CD14-positive monocyte (primary cell): Measurements from ENCODE around the gene LIX1L. TPM values are rescaled to one million over a fixed set of nuclear protein-coding genes. Genes with fewer than 3 reads are reported as not detected.

Experiments used
- DNase-seq, 3 donors: peaks; one replicate each; pipeline ENCODE4 v3.0.0-alpha.2; 2011 to 2022
- H2AFZ ChIP-seq: 2 replicates; pipeline ENCODE4 v1.6.0; 2012; ENCODE audit warnings: mild to moderate bottlenecking, low read depth, low read length, inconsistent platforms; ENCODE audit not compliant: insufficient read depth, poor library complexity, severe bottlenecking
- H3K27ac ChIP-seq, 2 donors: 1 replicate in 1 of 2; 2 replicates in 1 of 2; pipeline ENCODE4 v1.5.1; 2012 to 2013; ENCODE audit warnings: low read length in 2 of 2, control low read depth in 1 of 2, inconsistent platforms in 1 of 2, low read depth in 1 of 2, mild to moderate bottlenecking in 1 of 2
- H3K27me3 ChIP-seq, 2 donors: one replicate each; pipeline versions ENCODE4 v1.6.0 to v1.6.1; 2011 to 2013; ENCODE audit warnings: low read length in 2 of 2; ENCODE audit not compliant: control insufficient read depth in 2 of 2, insufficient read depth in 2 of 2
- H3K36me3 ChIP-seq, 2 donors: replicated peaks in 1 of 2; 1 replicate in 1 of 2; 2 replicates in 1 of 2; pipeline versions ENCODE4 v1.5.1 to v1.6.1; 2012 to 2013; ENCODE audit warnings: low read length in 2 of 2, control low read depth in 1 of 2, inconsistent platforms in 1 of 2, mild to moderate bottlenecking in 1 of 2; ENCODE audit not compliant: insufficient read depth in 2 of 2, control insufficient read depth in 1 of 2
- H3K4me1 ChIP-seq, 2 donors: 1 replicate in 1 of 2; 2 replicates in 1 of 2; pipeline versions ENCODE4 v1.5.1 to v1.6.1; 2012 to 2013; ENCODE audit warnings: low read length in 2 of 2, control low read depth in 1 of 2, inconsistent platforms in 1 of 2, mild to moderate bottlenecking in 1 of 2, moderate library complexity in 1 of 2; ENCODE audit not compliant: insufficient read depth in 2 of 2, control insufficient read depth in 1 of 2
- H3K4me2 ChIP-seq: replicated peaks from 2 replicates; pipeline ENCODE3; 2012; ENCODE audit warnings: low read length, moderate library complexity, mild to moderate bottlenecking; ENCODE audit not compliant: poor library complexity, severe bottlenecking; ENCODE audit errors: extremely low read depth
- H3K4me3 ChIP-seq, 3 experiments: fragments of 200-600 bp in 1 of 3; sonication (generic) in 1 of 3; replicated peaks in 1 of 3; 1 replicate in 2 of 3; 2 replicates in 1 of 3; pipeline ENCODE4 v1.5.1; 2011 to 2013; ENCODE audit warnings: low read length in 3 of 3, mild to moderate bottlenecking in 3 of 3, control low read depth in 2 of 3, low read depth in 2 of 3, inconsistent platforms in 1 of 3, moderate library complexity in 1 of 3
- H3K79me2 ChIP-seq: 2 replicates; pipeline ENCODE4 v1.6.0; 2012; ENCODE audit warnings: mild to moderate bottlenecking, control low read depth, inconsistent platforms, low read length, moderate library complexity; ENCODE audit not compliant: insufficient read depth
- H3K9ac ChIP-seq: 2 replicates; pipeline ENCODE4 v1.6.0; 2017; ENCODE audit warnings: low read length, mild to moderate bottlenecking; ENCODE audit not compliant: insufficient read depth, poor library complexity, severe bottlenecking
- H3K9me3 ChIP-seq, 2 donors: replicated peaks in 1 of 2; 1 replicate in 1 of 2; 2 replicates in 1 of 2; pipeline versions ENCODE4 v1.5.1 to v1.6.1; 2012 to 2013; ENCODE audit warnings: low read length in 2 of 2, control low read depth in 1 of 2; ENCODE audit not compliant: control insufficient read depth in 1 of 2, insufficient read depth in 1 of 2
- H4K20me1 ChIP-seq: 2 replicates; pipeline ENCODE4 v1.6.0; 2012; ENCODE audit warnings: mild to moderate bottlenecking, low read length, control low read depth, moderate library complexity; ENCODE audit not compliant: insufficient read depth
- H3K27ac Mint-ChIP-seq, 7 donors: one replicate each; pipeline ENCODE4 v1.8.0; 2020; ENCODE audit warnings: mild to moderate bottlenecking in 7 of 7, mixed read lengths in 7 of 7, moderate library complexity in 6 of 7, inconsistent platforms in 2 of 7
- H3K27me3 Mint-ChIP-seq, 3 donors: one replicate each; pipeline ENCODE4 v1.8.0; 2021 to 2022; ENCODE audit warnings: low read depth in 3 of 3, mild to moderate bottlenecking in 3 of 3, mixed read lengths in 3 of 3, moderate library complexity in 3 of 3, inconsistent platforms in 1 of 3
- H3K36me3 Mint-ChIP-seq, 2 donors: one replicate each; pipeline ENCODE4 v1.8.0; 2020; ENCODE audit warnings: mixed read lengths in 2 of 2, inconsistent platforms in 1 of 2, mild to moderate bottlenecking in 1 of 2
- H3K4me1 Mint-ChIP-seq: one replicate; pipeline ENCODE4 v1.8.0; 2020; ENCODE audit warnings: mild to moderate bottlenecking, mixed read lengths
- H3K4me3 Mint-ChIP-seq, 2 donors: one replicate each; pipeline ENCODE4 v1.8.0; 2020; ENCODE audit warnings: mild to moderate bottlenecking in 2 of 2, mixed read lengths in 2 of 2, moderate library complexity in 1 of 2
- H3K9me3 Mint-ChIP-seq, 7 donors: one replicate each; pipeline ENCODE4 v1.8.0; 2020 to 2022; ENCODE audit warnings: mixed read lengths in 7 of 7, mild to moderate bottlenecking in 6 of 7, moderate library complexity in 6 of 7, inconsistent platforms in 2 of 7
- WGBS: methylation state at CpG from one replicate; pipeline ENCODE4 v1.1.5; 2013; ENCODE audit warnings: missing lambda C conversion rate; ENCODE audit not compliant: insufficient coverage; 5-methylcytosine and 5-hydroxymethylcytosine counted together
- intact Hi-C, 2 donors: fragments of 100-400 bp; cut with micrococcal nuclease; formaldehyde crosslinking; loops; one replicate each; pipeline versions ENCODE4 v1.15.0 to v1.15.1; 2023
- polyA plus RNA-seq, 3 donors: library from polyadenylated mRNA; depleted of rRNA in 1 of 3; unstranded in 2 of 3; stranded (reverse) in 1 of 3; fragments of 300-500 nt in 2 of 3; fragments of >200 nt in 1 of 3; fragmentation: Illumina TruSeq in 2 of 3; gene quantifications; 1 replicate in 2 of 3; 2 replicates in 1 of 3; pipeline ENCODE4 v1.2.3, GENCODE V29; 2012 to 2021
- TF ChIP-seq, protein P1 (sequence below): fragments of 200-600 bp; IDR thresholded peaks from one replicate; pipeline ENCODE4 v1.8.0; 2022; ENCODE audit warnings: antibody characterized with exemption, mild to moderate bottlenecking

The LIX1L gene
- polyA plus RNA-seq, 3 donors, result 6.3 to 13.6 (median 8.5) TPM

DNA sequence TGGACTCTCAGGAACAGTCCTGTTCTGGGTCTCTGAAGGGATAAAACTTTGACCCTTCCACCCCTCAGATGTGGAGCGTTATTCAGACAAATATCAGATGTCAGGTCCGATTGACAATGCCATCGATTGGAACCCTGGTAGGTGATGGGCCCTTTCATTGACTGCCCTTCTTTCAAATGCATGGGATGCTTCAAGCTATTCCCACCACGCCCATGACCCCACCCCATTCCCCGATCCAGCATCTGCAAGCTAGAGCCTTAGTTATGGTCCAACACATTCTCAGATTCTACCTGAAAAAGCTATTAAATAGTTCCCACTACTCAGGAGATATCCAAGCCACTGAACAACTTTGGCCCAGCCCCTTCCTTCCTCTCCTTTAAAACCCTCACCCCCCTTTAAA, 19.2 kb upstream of the LIX1L start:
- TF ChIP-seq, protein P1, sequence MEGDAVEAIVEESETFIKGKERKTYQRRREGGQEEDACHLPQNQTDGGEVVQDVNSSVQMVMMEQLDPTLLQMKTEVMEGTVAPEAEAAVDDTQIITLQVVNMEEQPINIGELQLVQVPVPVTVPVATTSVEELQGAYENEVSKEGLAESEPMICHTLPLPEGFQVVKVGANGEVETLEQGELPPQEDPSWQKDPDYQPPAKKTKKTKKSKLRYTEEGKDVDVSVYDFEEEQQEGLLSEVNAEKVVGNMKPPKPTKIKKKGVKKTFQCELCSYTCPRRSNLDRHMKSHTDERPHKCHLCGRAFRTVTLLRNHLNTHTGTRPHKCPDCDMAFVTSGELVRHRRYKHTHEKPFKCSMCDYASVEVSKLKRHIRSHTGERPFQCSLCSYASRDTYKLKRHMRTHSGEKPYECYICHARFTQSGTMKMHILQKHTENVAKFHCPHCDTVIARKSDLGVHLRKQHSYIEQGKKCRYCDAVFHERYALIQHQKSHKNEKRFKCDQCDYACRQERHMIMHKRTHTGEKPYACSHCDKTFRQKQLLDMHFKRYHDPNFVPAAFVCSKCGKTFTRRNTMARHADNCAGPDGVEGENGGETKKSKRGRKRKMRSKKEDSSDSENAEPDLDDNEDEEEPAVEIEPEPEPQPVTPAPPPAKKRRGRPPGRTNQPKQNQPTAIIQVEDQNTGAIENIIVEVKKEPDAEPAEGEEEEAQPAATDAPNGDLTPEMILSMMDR, result no peak
- intact Hi-C loops, result loop anchor here in 1 of 2 donors (2.0 to 5.0 kb wide), 2 partner anchors 36 to 60 kb away; partner anchors contain the start of gene PEX11B
- Mint-ChIP-seq H3K4me1 (peaks cover 13% of the 10 kb centered on the region), H3K27ac (no peak overlapping the region), H3K27me3 (peaks cover 0 to 2% (median 0%) of the 10 kb centered on the region in 3 donors), H3K36me3 (peaks cover 7 to 19% of the 10 kb centered on the region in 2 donors), H3K4me3 (no peak overlapping the region), H3K9me3 (no peaks in the 10 kb centered on the region)
- H3K9me3 ChIP-seq, result no peaks in the 10 kb centered on the region
- peaks cover 0 to 6% of the 10 kb centered on the region in 2 donors for H3K36me3 ChIP-seq
- peak overlapping the region; percentile 55 for H2AFZ ChIP-seq
- no peak overlapping the region for H3K9ac ChIP-seq
- WGBS, result 92% methylated on average over 5 of the region's 5 CpGs
- H3K4me2 ChIP-seq, result no peak overlapping the region
- H3K4me3 ChIP-seq, result peak overlapping the region in 1 of 3 experiments; percentile 74
- H3K79me2 ChIP-seq, result peaks cover 15% of the 10 kb centered on the region
- H3K4me1 ChIP-seq, result peaks cover 36 to 50% of the 10 kb centered on the region in 2 donors
- no peaks in the 10 kb centered on the region for H4K20me1 ChIP-seq
- DNase-seq, result no peak
- H3K27ac ChIP-seq, result no peak overlapping the region
- no peaks in the 10 kb centered on the region for H3K27me3 ChIP-seq

DNA sequence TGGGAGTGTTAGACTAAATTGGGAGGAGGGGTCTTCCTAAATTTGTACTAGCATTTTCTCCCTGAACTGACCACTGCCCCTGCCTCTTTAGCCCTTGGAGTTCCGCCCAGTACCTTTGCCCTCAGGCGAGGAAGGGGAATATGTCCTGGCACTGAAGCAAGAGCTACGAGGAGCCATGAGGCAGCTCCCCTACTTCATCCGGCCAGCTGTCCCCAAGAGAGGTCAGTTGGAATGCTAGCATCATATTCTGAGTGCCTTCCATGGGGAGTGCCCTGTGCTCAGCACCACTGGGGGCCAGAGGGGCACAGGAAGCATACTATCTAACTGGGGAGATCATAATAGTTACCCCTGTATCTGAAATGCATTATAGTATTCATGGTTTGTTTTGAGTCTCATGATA, 17.4 kb upstream of the LIX1L start:
- 84% methylated on average over 3 of the region's 4 CpGs for WGBS
- no peaks in the 10 kb centered on the region for H3K9me3 ChIP-seq
- H3K27me3 Mint-ChIP-seq, result peaks cover 0 to 2% (median 0%) of the 10 kb centered on the region in 3 donors
- H3K4me1 Mint-ChIP-seq, result peaks cover 5% of the 10 kb centered on the region
- no peak overlapping the region for H3K4me3 Mint-ChIP-seq
- H3K9me3 Mint-ChIP-seq, result no peaks in the 10 kb centered on the region
- no peak overlapping the region for H3K9ac ChIP-seq
- no peak overlapping the region for H3K27ac Mint-ChIP-seq
- H3K27ac ChIP-seq, result no peak overlapping the region
- no peak overlapping the region for H3K4me2 ChIP-seq
- DNase-seq, result no peak
- peaks cover 7 to 19% of the 10 kb centered on the region in 2 donors for H3K36me3 Mint-ChIP-seq
- H3K79me2 ChIP-seq, result peaks cover 15% of the 10 kb centered on the region
- H3K36me3 ChIP-seq, result peaks cover 0 to 6% of the 10 kb centered on the region in 2 donors
- TF ChIP-seq, protein P1, result no peak
- H3K4me3 ChIP-seq, result no peak overlapping the region
- intact Hi-C loops, result loop anchor here in 1 of 2 donors (5.0 kb wide), 1 partner anchor 58 kb away; the partner anchor contains the start of gene PEX11B
- no peak overlapping the region for H2AFZ ChIP-seq
- no peaks in the 10 kb centered on the region for H4K20me1 ChIP-seq
- H3K27me3 ChIP-seq, result no peaks in the 10 kb centered on the region
- H3K4me1 ChIP-seq, result peaks cover 28 to 32% of the 10 kb centered on the region in 2 donors
